GM19468 (cell line): ENCODE results near the gene CST6.
"Not testable (repeated sequence)": the region's sequence is repeated elsewhere in the genome, so short reads cannot be mapped to it uniquely, and the experiment has no call there.

Source experiments
- ATAC-seq: cut with Tn5 transposase; IDR thresholded peaks from one replicate; pipeline ENCODE4 v1.9.1; 2021; ENCODE audit warnings: mild to moderate bottlenecking, moderate library complexity, moderate number of reproducible peaks; ENCODE audit not compliant: unreplicated experiment; ENCODE audit errors: extremely low read depth

Gene CST6

GRCh38 chr11:65982824-65983588 lies 28.8 kb upstream of the CST6 start:
- no peak for ATAC-seq

- ATAC-seq: no peak
Measured at GRCh38 chr11:65983589-65983987, 28.2 kb upstream of the CST6 start.

GRCh38 chr11:65987336-65987735 lies 24.5 kb upstream of the CST6 start:
- no peak for ATAC-seq

GRCh38 chr11:65988791-65989592 lies 22.8 kb upstream of the CST6 start:
- ATAC-seq: no peak

- no peak for ATAC-seq
Measured at GRCh38 chr11:65992056-65992455, 19.8 kb upstream of the CST6 start.

GRCh38 chr11:65997286-65997685 lies 14.5 kb upstream of the CST6 start:
- ATAC-seq: no peak

GRCh38 chr11:66001942-66002647 lies 9.7 kb upstream of the CST6 start, which contains the start of the genes BANF1 and EIF1AD:
TSS of gene BANF1 (plus strand) at chr11:66002503. CDS start at chr11:66003251, 748 bp downstream.
TSS of gene EIF1AD (minus strand) at chr11:66002157. CDS start at chr11:66000389, 1,768 bp downstream.
- peak; percentile 49 for ATAC-seq

- ATAC-seq: peak; percentile 18
Measured at GRCh38 chr11:66002648-66003225, 9.1 kb upstream of the CST6 start.

- ATAC-seq: no peak
Measured at GRCh38 chr11:66003291-66003690, 8.5 kb upstream of the CST6 start.

GRCh38 chr11:66004186-66004585 lies 7.6 kb upstream of the CST6 start:
- no peak for ATAC-seq

- ATAC-seq: no peak
Measured at GRCh38 chr11:66006134-66006890, 5.5 kb upstream of the CST6 start.

GRCh38 chr11:66006891-66007176 lies 5.0 kb upstream of the CST6 start:
- ATAC-seq: no peak

GRCh38 chr11:66007201-66007634 lies 4.6 kb upstream of the CST6 start:
- no peak for ATAC-seq

GRCh38 chr11:66008095-66008467 lies 3.7 kb upstream of the CST6 start:
- ATAC-seq: no peak

- ATAC-seq: no peak
Measured at GRCh38 chr11:66008468-66009101, 3.2 kb upstream of the CST6 start.

- not testable (repeated sequence) for ATAC-seq
Measured at GRCh38 chr11:66010036-66010435, 1.8 kb upstream of the CST6 start.

GRCh38 chr11:66011239-66011784 lies 496 bp upstream of the CST6 start:
- no peak for ATAC-seq

GRCh38 chr11:66012371-66012945 lies 650 bp downstream of the CST6 start:
- no peak for ATAC-seq
